Measurements from ENCODE around the gene SLC25A1.

- TF ChIP-seq CTCF (IDR thresholded peaks at IDR 0.05) (no peak), POLR2A (IDR thresholded peaks at IDR 0.05) (no peak)
These were observed 42.3 kb upstream of the SLC25A1 start for GRCh38 chr22:19220867-19221266.
